Dendritic cell treated with granulocyte-macrophage colony-stimulating factor and Interleukin-4, amounts not matched to agents 40 ng/mL and 50 ng/mL, for 4 days (primary cell): ENCODE data around the gene OR10D3.
"Not testable (repeated sequence)": the region's sequence is repeated elsewhere in the genome, so short reads cannot be mapped to it uniquely, and the experiment has no call there.

Experiments used
- H3K27ac Mint-ChIP-seq: one replicate; pipeline ENCODE4 v1.8.0; 2022; ENCODE audit warnings: mild to moderate bottlenecking, mixed read lengths
- H3K27me3 Mint-ChIP-seq: one replicate; pipeline ENCODE4 v1.8.0; 2022; ENCODE audit warnings: mild to moderate bottlenecking, mixed read lengths
- H3K36me3 Mint-ChIP-seq: one replicate; pipeline ENCODE4 v1.8.0; 2022; ENCODE audit warnings: low read depth, mixed read lengths
- H3K4me1 Mint-ChIP-seq: one replicate; pipeline ENCODE4 v1.8.0; 2022; ENCODE audit warnings: low read depth, mixed read lengths
- H3K4me3 Mint-ChIP-seq: one replicate; pipeline ENCODE4 v1.8.0; 2022; ENCODE audit warnings: mild to moderate bottlenecking, moderate library complexity, mixed read lengths
- H3K9me3 Mint-ChIP-seq: one replicate; pipeline ENCODE4 v1.8.0; 2022; ENCODE audit warnings: mixed read lengths
- intact Hi-C: fragments of 100-400 bp; cut with micrococcal nuclease; formaldehyde crosslinking; loops from one replicate; pipeline ENCODE4 v1.15.0; 2022

The OR10D3 gene

GRCh38 chr11:124183068-124183467 is at the start of gene OR10D3:
TSS of gene OR10D3 (plus strand) at chr11:124183345. CDS start at chr11:124185270, 1,925 bp downstream.
- Mint-ChIP-seq H3K9me3 (no peaks in the 10 kb centered on the region), H3K4me1 (no peaks in the 10 kb centered on the region), H3K36me3 (no peaks in the 10 kb centered on the region), H3K27me3 (no peaks in the 10 kb centered on the region), H3K4me3 (no peak within 1 kb of the TSS), H3K27ac (no peak within 1 kb of the TSS)
- intact Hi-C loops = no loop called here

DNA sequence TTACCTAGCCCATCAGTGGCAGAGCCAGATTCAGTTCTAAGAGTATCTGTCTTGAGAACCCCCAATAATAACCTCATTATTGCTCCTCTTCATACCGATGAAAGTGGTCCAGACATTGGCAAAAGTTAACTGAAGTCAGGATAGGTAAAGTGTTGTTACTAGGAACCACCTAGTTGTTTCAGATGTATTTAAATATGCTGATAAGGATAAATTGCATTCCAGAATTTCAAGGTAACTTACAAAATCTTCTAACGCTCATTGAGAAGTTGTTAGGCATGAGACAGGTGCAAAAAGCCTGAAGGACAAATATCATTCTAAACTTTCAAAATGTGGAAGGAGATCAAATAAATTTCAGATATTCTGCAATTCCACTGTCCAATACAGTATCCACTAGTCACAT is 40.1 kb upstream of the OR10D3 start:
- no peak overlapping the region for H3K4me3 Mint-ChIP-seq
- intact Hi-C loops = no loop called here
- H3K36me3 Mint-ChIP-seq = peaks cover 7% of the 10 kb centered on the region
- H3K9me3 Mint-ChIP-seq = peaks cover 28% of the 10 kb centered on the region
- H3K27ac Mint-ChIP-seq = no peak overlapping the region
- no peaks in the 10 kb centered on the region for H3K4me1 Mint-ChIP-seq
- no peaks in the 10 kb centered on the region for H3K27me3 Mint-ChIP-seq

GRCh38 chr11:124147951-124148350 is 35.2 kb upstream of the OR10D3 start:
- peaks cover 21% of the 10 kb centered on the region for H3K9me3 Mint-ChIP-seq
- no peaks in the 10 kb centered on the region for H3K27me3 Mint-ChIP-seq
- no peak overlapping the region for H3K27ac Mint-ChIP-seq
- intact Hi-C loops = no loop called here
- H3K4me3 Mint-ChIP-seq = no peak overlapping the region
- no peaks in the 10 kb centered on the region for H3K36me3 Mint-ChIP-seq
- H3K4me1 Mint-ChIP-seq = no peaks in the 10 kb centered on the region

- Mint-ChIP-seq H3K27me3 (peaks cover 3% of the 10 kb centered on the region), H3K4me1 (no peaks in the 10 kb centered on the region), H3K36me3 (no peaks in the 10 kb centered on the region), H3K27ac (no peak overlapping the region), H3K4me3 (no peak overlapping the region), H3K9me3 (peaks cover 21% of the 10 kb centered on the region)
- intact Hi-C loops = no loop called here
Measured at GRCh38 chr11:124150684-124151083, 32.5 kb upstream of the OR10D3 start.

DNA sequence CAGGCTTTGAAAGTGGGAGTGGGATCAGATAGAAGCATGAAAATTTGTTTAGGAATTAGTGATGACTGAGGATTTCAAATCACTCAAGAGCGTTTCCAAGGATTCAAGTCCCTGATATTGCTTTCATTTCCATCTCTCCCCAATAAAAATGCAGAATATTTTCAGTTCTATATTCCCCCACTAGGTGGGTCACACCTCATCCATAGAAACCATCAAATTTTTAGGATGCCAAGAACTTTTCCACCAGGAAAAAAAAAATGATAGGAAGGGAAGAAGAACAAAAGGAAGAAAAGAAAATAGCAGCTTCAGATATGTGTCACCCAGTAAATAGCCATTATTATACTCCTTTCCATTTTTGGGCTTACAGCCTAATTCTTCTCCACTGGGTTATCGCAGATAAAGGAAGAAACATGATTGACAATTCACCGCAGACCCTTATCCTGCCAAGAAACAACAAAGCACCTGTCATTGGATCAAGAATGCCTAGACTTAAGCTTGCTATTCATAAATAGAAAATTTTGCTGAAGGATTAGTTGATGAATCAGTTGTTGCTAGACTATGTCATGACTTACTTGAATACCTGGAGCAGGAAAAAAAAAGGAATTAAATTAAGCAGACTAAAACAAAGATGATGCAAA is 30.3 kb upstream of the OR10D3 start:
- Mint-ChIP-seq H3K36me3 (no peaks in the 10 kb centered on the region), H3K27ac (no peak overlapping the region), H3K27me3 (peaks cover 3% of the 10 kb centered on the region), H3K4me1 (no peaks in the 10 kb centered on the region), H3K9me3 (peaks cover 21% of the 10 kb centered on the region), H3K4me3 (no peak overlapping the region)
- intact Hi-C loops = no loop called here

GRCh38 chr11:124153821-124154220 is 29.3 kb upstream of the OR10D3 start:
- intact Hi-C loops = no loop called here
- Mint-ChIP-seq H3K4me1 (no peaks in the 10 kb centered on the region), H3K9me3 (peaks cover 21% of the 10 kb centered on the region), H3K27me3 (peaks cover 3% of the 10 kb centered on the region), H3K27ac (no peak overlapping the region), H3K4me3 (no peak overlapping the region), H3K36me3 (no peaks in the 10 kb centered on the region)

DNA sequence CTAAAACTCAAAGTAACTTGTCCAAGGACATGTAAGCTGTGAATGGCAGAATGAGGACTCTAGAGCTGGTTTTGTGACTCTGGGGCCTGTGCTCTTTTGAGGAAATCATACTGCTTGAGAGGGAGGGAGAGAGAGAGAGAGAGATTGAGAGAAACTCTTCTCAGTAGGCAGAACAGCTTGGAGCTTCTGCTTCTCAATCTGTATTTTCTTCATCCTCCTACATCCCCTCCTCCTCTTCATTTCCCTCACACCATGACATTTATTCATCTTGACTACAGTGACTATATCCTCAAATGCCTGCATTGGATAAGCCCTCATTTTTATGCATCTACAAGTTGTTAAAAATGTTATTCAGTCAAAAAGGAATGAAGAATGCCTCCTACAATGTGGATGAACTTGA is 23.7 kb upstream of the OR10D3 start:
- no peak overlapping the region for H3K4me3 Mint-ChIP-seq
- H3K4me1 Mint-ChIP-seq = no peaks in the 10 kb centered on the region
- H3K27me3 Mint-ChIP-seq = no peaks in the 10 kb centered on the region
- no peak overlapping the region for H3K27ac Mint-ChIP-seq
- intact Hi-C loops = no loop called here
- no peaks in the 10 kb centered on the region for H3K9me3 Mint-ChIP-seq
- H3K36me3 Mint-ChIP-seq = no peaks in the 10 kb centered on the region

DNA sequence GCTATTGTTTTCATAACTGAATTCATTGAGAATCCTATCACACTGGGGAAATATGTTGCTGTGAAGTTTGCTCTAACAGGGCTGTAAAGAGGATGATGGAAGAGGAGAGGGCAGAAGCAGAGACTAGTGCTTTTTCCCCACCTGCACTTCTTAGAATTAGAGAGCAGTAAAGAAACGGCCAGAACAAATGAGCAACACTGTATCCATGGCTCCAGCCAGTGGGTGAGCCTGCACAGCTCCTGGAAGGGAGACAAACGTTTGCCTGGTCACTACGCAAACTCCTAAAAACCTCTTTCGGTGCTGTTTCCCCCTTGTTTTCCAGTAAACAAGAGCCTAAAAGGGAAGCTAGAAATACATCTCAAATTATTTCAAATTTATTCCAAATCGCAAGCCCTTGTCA is 22.2 kb upstream of the OR10D3 start:
- intact Hi-C loops = no loop called here
- H3K27ac Mint-ChIP-seq = no peak overlapping the region

GRCh38 chr11:124167826-124168231 is 15.3 kb upstream of the OR10D3 start:
- H3K27me3 Mint-ChIP-seq = no peaks in the 10 kb centered on the region
- no peaks in the 10 kb centered on the region for H3K9me3 Mint-ChIP-seq
- no peak overlapping the region for H3K27ac Mint-ChIP-seq
- H3K36me3 Mint-ChIP-seq = no peaks in the 10 kb centered on the region
- intact Hi-C loops = no loop called here
- H3K4me1 Mint-ChIP-seq = no peaks in the 10 kb centered on the region
- no peak overlapping the region for H3K4me3 Mint-ChIP-seq

More for the DNA sequence above, 22.2 kb upstream of the OR10D3 start:
- H3K4me3 Mint-ChIP-seq = no peak overlapping the region
- H3K9me3 Mint-ChIP-seq = no peaks in the 10 kb centered on the region
- no peaks in the 10 kb centered on the region for H3K4me1 Mint-ChIP-seq
- no peaks in the 10 kb centered on the region for H3K36me3 Mint-ChIP-seq
- no peaks in the 10 kb centered on the region for H3K27me3 Mint-ChIP-seq

DNA sequence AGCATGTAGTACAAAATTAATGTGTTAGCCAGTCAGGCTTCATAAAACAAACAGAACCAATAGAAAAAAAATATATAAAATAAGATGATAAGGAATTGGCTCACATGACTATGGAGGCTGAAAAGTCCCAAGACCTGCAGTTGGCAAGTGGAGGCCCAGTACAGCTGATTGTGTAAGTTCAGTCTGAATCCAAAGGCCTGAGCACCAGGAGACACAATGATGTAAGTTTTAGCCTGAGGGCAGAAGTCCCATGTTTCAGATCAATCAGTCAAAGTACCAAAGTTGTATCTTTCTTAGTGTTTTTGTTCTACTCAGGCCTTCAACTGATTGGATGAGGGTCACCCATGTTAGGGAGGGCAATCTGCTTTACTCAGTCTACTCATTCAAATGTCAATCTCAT is 14.3 kb upstream of the OR10D3 start:
- Mint-ChIP-seq H3K27me3 (no peaks in the 10 kb centered on the region), H3K4me3 (no peak overlapping the region), H3K36me3 (no peaks in the 10 kb centered on the region), H3K4me1 (no peaks in the 10 kb centered on the region), H3K9me3 (no peaks in the 10 kb centered on the region), H3K27ac (no peak overlapping the region)
- intact Hi-C loops = no loop called here

DNA sequence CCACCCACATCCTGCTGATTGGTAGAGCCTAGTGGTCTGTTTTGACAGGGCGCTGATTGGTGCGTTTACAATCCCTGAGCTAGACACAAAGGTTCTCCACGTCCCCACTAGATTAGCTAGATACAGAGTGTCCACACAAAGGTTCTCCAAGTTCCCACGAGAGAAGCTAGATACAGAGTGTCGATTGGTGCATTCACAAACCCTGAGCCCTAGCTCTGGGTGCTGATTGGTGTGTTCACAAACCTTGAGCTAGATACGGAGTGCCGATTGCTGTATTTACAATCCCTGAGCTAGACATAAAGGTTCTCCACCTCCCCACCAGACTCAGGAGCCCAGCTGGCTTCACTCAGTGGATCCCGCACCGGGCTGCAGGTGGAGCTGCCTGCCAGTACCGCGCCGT is 12.8 kb upstream of the OR10D3 start:
- not testable (repeated sequence) for H3K27ac Mint-ChIP-seq, H3K4me1 Mint-ChIP-seq, H3K4me3 Mint-ChIP-seq

DNA sequence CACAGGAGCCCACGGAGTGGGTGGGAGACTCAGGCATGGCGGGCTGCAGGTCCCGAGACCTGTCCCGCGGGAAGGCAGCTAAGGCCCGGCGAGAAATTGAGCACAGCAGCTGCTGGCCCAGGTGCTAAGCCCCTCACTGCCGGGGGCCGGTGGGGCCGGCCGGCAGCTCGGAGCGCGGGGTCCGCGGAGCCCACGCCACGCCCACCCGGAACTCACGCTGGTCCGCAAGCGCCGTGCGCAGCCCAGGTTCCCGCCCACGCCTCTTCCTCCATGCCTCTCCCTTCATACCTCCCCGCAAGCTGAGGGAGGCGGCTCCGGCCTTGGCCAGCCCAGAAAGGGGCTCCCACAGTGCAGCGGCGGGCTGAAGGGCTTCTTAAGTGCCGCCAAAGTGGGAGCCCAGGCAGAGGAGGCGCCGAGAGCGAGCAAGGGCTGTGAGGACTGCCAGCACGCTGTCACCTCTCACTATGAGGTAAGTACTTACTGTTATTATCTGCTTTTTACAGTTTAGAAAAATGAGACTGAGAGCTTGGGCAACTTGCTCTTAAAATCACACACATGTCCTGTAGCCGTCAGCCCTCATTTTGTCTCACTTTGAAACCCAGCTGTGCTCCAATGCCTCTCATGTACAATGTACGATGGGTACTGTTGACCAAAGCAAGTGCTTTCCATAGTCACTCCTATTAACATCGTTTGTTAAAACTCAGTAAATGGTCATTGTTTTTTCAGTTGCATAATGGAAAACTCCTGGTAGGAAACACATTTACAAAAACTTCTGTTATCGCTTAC is 12.2 kb upstream of the OR10D3 start:
- Mint-ChIP-seq H3K9me3 (no peaks in the 10 kb centered on the region), H3K27ac (no peak overlapping the region), H3K36me3 (no peaks in the 10 kb centered on the region), H3K4me3 (no peak overlapping the region), H3K4me1 (no peaks in the 10 kb centered on the region), H3K27me3 (no peaks in the 10 kb centered on the region)
- intact Hi-C loops = no loop called here

More for the DNA sequence above, 12.8 kb upstream of the OR10D3 start:
- H3K9me3 Mint-ChIP-seq, H3K36me3 Mint-ChIP-seq, intact Hi-C loops, H3K27me3 Mint-ChIP-seq: not testable (repeated sequence)

DNA sequence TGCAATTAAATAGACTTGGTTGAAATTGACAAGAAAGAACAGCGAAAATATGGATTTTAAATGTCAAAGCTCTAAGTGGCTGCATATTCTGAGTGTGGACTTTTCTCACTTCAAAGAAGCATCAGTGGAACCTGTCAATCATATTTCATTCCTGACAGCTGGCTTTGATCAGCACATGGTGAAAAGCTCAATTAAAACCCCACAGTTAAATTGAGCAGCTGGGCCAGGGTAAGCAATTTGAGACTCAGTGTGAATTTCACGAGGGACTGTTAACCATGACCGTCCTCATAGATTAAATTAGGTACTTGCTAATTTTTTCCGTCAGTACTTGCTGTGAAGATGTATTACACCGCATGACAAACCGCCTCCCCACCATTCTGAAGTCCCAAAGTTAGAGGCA is 11.0 kb upstream of the OR10D3 start:
- Mint-ChIP-seq H3K9me3 (no peaks in the 10 kb centered on the region), H3K4me3 (no peak overlapping the region)
- intact Hi-C loops = no loop called here

GRCh38 chr11:124172599-124172998 is 10.5 kb upstream of the OR10D3 start:
- intact Hi-C loops = no loop called here
- Mint-ChIP-seq H3K27ac (no peak overlapping the region), H3K4me1 (no peaks in the 10 kb centered on the region), H3K9me3 (no peaks in the 10 kb centered on the region), H3K27me3 (no peaks in the 10 kb centered on the region), H3K36me3 (no peaks in the 10 kb centered on the region), H3K4me3 (no peak overlapping the region)

More for the DNA sequence above, 11.0 kb upstream of the OR10D3 start:
- Mint-ChIP-seq H3K36me3 (no peaks in the 10 kb centered on the region), H3K27ac (no peak overlapping the region), H3K4me1 (no peaks in the 10 kb centered on the region), H3K27me3 (no peaks in the 10 kb centered on the region)
